Neural cell (in vitro differentiated cells): ENCODE data around the gene PAK4.

Experiments
- EP300 ChIP-seq: fragments of 450-650 bp; conservative IDR thresholded peaks from 2 replicates; pipeline ENCODE4 v1.6.1; 2014; ENCODE audit warnings: antibody characterized with exemption, mild to moderate bottlenecking, moderate library complexity; ENCODE audit not compliant: poor library complexity, severe bottlenecking
- POLR2AphosphoS5 ChIP-seq: IDR thresholded peaks from 2 replicates; pipeline ENCODE4 v1.6.1; 2012
- TAF1 ChIP-seq: IDR thresholded peaks from 2 replicates; pipeline ENCODE4 v1.6.1; 2012; ENCODE audit warnings: low read depth
- TF ChIP-seq, protein P1 (sequence below): fragments of 450-650 bp; IDR thresholded peaks from 2 replicates; pipeline ENCODE4 v1.5.1; 2014; ENCODE audit warnings: antibody characterized with exemption, mild to moderate bottlenecking, moderate library complexity; ENCODE audit not compliant: poor library complexity, severe bottlenecking

GRCh38 chr19:39158646-39159260 lies 33.2 kb downstream of the PAK4 start:
- TF ChIP-seq, protein P1, sequence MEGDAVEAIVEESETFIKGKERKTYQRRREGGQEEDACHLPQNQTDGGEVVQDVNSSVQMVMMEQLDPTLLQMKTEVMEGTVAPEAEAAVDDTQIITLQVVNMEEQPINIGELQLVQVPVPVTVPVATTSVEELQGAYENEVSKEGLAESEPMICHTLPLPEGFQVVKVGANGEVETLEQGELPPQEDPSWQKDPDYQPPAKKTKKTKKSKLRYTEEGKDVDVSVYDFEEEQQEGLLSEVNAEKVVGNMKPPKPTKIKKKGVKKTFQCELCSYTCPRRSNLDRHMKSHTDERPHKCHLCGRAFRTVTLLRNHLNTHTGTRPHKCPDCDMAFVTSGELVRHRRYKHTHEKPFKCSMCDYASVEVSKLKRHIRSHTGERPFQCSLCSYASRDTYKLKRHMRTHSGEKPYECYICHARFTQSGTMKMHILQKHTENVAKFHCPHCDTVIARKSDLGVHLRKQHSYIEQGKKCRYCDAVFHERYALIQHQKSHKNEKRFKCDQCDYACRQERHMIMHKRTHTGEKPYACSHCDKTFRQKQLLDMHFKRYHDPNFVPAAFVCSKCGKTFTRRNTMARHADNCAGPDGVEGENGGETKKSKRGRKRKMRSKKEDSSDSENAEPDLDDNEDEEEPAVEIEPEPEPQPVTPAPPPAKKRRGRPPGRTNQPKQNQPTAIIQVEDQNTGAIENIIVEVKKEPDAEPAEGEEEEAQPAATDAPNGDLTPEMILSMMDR, result no peak
- no peak for TF ChIP-seq POLR2AphosphoS5
- TF ChIP-seq EP300, result no peak
- no peak for TF ChIP-seq TAF1
